IMR-90 (cell line): Measurements from ENCODE around the gene EHMT1. TPM values are rescaled to one million over a fixed set of nuclear protein-coding genes. Genes with fewer than 3 reads are reported as not detected.

Experiments used
- ATAC-seq: fragments of 200-7000 bp; cut with Tn5 transposase; 2 replicates; pipeline ENCODE4 v1.9.1; 2020; ENCODE audit warnings: low read depth, mild to moderate bottlenecking, moderate library complexity
- BruUV-seq: library from RNA; stranded (reverse); fragments of 400-500 nt; replicated peaks from 2 replicates; lab custom pipeline; 2021; lab: Mats Ljungman, UMichigan
- CTCF ChIA-PET: fragments of 300-600 bp; formaldehyde crosslinking; extraction: SDS; loops from one replicate; lab custom pipeline; 2021; ENCODE audit warnings: antibody characterized with exemption; lab: Yijun Ruan, JAX
- POLR2A ChIA-PET: fragments of 300-600 bp; sonication (Branson Sonifier 250); formaldehyde crosslinking; loops from one replicate; lab custom pipeline; 2022; ENCODE audit warnings: antibody characterized with exemption; ENCODE audit not compliant: unreplicated experiment; lab: Charles Lee
- DNase-seq: peaks from one replicate; pipeline ENCODE4 v3.0.0; 2013
- H2AFZ ChIP-seq: replicated peaks from 2 replicates; pipeline ENCODE3; 2013; ENCODE audit warnings: low read length, mild to moderate bottlenecking; ENCODE audit not compliant: poor library complexity
- H2AK5ac ChIP-seq: 2 replicates; pipeline ENCODE4 v1.6.1; 2013; ENCODE audit warnings: low read depth, low read length, inconsistent platforms
- H2AK9ac ChIP-seq: replicated peaks from 2 replicates; pipeline ENCODE3; 2013; ENCODE audit warnings: mild to moderate bottlenecking, low read depth, low read length, moderate library complexity; ENCODE audit not compliant: poor library complexity
- H2BK120ac ChIP-seq: 2 replicates; pipeline ENCODE4 v1.6.1; 2013; ENCODE audit warnings: low read depth, low read length, inconsistent platforms
- H2BK15ac ChIP-seq: 3 replicates; pipeline ENCODE4 v1.6.1; 2013; ENCODE audit warnings: low read depth, low read length, inconsistent platforms
- H2BK20ac ChIP-seq: 2 replicates; pipeline ENCODE4 v1.6.1; 2013; ENCODE audit warnings: low read depth, mild to moderate bottlenecking, inconsistent platforms, low read length, moderate library complexity
- H2BK5ac ChIP-seq: 2 replicates; pipeline ENCODE4 v1.6.1; 2013; ENCODE audit warnings: mild to moderate bottlenecking, low read depth, low read length, inconsistent platforms; ENCODE audit not compliant: poor library complexity, severe bottlenecking
- H3K14ac ChIP-seq: replicated peaks from 2 replicates; pipeline ENCODE4 v1.6.1; 2013; ENCODE audit warnings: low read depth, low read length, inconsistent platforms
- H3K18ac ChIP-seq: 2 replicates; pipeline ENCODE4 v1.6.1; 2013; ENCODE audit warnings: low read depth, low read length, control low read depth
- H3K23ac ChIP-seq: 2 replicates; pipeline ENCODE4 v1.6.1; 2013; ENCODE audit warnings: low read depth, low read length, inconsistent platforms
- H3K27ac ChIP-seq: 2 replicates; pipeline ENCODE4 v1.5.1; 2013; ENCODE audit warnings: mild to moderate bottlenecking, control low read depth, low read length; ENCODE audit not compliant: insufficient read depth
- H3K27me3 ChIP-seq: 2 replicates; pipeline ENCODE4 v1.6.1; 2013; ENCODE audit warnings: low read length; ENCODE audit not compliant: control insufficient read depth, insufficient read depth
- H3K36me3 ChIP-seq: 2 replicates; pipeline ENCODE4 v1.6.1; 2013; ENCODE audit warnings: low read length, mixed read lengths; ENCODE audit not compliant: control insufficient read depth, insufficient read depth
- H3K4ac ChIP-seq: 2 replicates; pipeline ENCODE4 v1.6.1; 2013; ENCODE audit warnings: low read depth, low read length, inconsistent platforms
- H3K4me1 ChIP-seq: 2 replicates; pipeline ENCODE4 v1.6.1; 2013; ENCODE audit warnings: low read length, mixed read lengths; ENCODE audit not compliant: control insufficient read depth, insufficient read depth
- H3K4me2 ChIP-seq: 2 replicates; pipeline ENCODE4 v1.6.1; 2013; ENCODE audit warnings: low read depth, mild to moderate bottlenecking, control low read depth, low read length, moderate library complexity
- H3K4me3 ChIP-seq: 2 replicates; pipeline ENCODE4 v1.5.1; 2013; ENCODE audit warnings: low read depth, mild to moderate bottlenecking, control low read depth, low read length, moderate library complexity; ENCODE audit not compliant: insufficient read depth
- H3K56ac ChIP-seq: 2 replicates; pipeline ENCODE4 v1.6.1; 2013; ENCODE audit warnings: low read length, inconsistent platforms; ENCODE audit not compliant: insufficient read depth; ENCODE audit errors: extremely low read depth
- H3K79me1 ChIP-seq, 2 experiments: 2 replicates each; pipeline ENCODE4 v1.6.1; 2013; ENCODE audit warnings: low read length in 2 of 2, inconsistent platforms in 1 of 2, low read depth in 1 of 2
- H3K9ac ChIP-seq: 2 replicates; pipeline ENCODE4 v1.6.1; 2013; ENCODE audit warnings: low read depth, low read length, control low read depth
- H3K9me1 ChIP-seq: 2 replicates; pipeline ENCODE4 v1.6.1; 2013; ENCODE audit warnings: low read length, inconsistent platforms; ENCODE audit not compliant: insufficient read depth
- H3K9me3 ChIP-seq: 2 replicates; pipeline ENCODE4 v1.6.1; 2013; ENCODE audit warnings: low read length; ENCODE audit not compliant: control insufficient read depth, insufficient read depth
- H4K20me1 ChIP-seq: 2 replicates; pipeline ENCODE4 v1.6.1; 2013; ENCODE audit warnings: low read length, inconsistent platforms; ENCODE audit not compliant: insufficient read depth
- H4K5ac ChIP-seq: 2 replicates; pipeline ENCODE4 v1.6.1; 2013; ENCODE audit warnings: mild to moderate bottlenecking, low read depth, low read length, control low read depth
- H4K8ac ChIP-seq, 2 experiments: 2 replicates each; pipeline ENCODE4 v1.6.1; 2013; ENCODE audit warnings: low read depth in 2 of 2, low read length in 2 of 2, control low read depth in 1 of 2, inconsistent platforms in 1 of 2
- H4K91ac ChIP-seq: 2 replicates; pipeline ENCODE4 v1.6.1; 2013; ENCODE audit warnings: low read depth, low read length, inconsistent platforms; ENCODE audit not compliant: insufficient read depth
- BHLHE40 ChIP-seq: fragments of 150-350 bp; IDR thresholded peaks from 2 replicates; pipeline ENCODE4 v1.6.1; 2016; ENCODE audit warnings: mild to moderate bottlenecking, low read depth, low read length
- CEBPB ChIP-seq: IDR thresholded peaks from 2 replicates; pipeline ENCODE4 v1.6.1; 2012; ENCODE audit warnings: low read depth, low read length, improper control_type of control experiment
- CHD1 ChIP-seq: IDR thresholded peaks from 2 replicates; pipeline ENCODE4 v1.6.1; 2012; ENCODE audit warnings: low read depth, low read length, improper control_type of control experiment
- FOS ChIP-seq: fragments of 150-350 bp; IDR thresholded peaks from 2 replicates; pipeline ENCODE4 v1.6.1; 2016; ENCODE audit warnings: low read depth, low read length
- MAFK ChIP-seq: IDR thresholded peaks from 2 replicates; pipeline ENCODE4 v1.6.1; 2012; ENCODE audit warnings: low read depth, low read length, improper control_type of control experiment
- MAZ ChIP-seq: IDR thresholded peaks from 2 replicates; pipeline ENCODE4 v1.6.1; 2012; ENCODE audit warnings: low read depth, mild to moderate bottlenecking, low read length, improper control_type of control experiment, moderate library complexity, borderline replicate concordance
- NFE2L2 ChIP-seq: fragments of 150-350 bp; IDR thresholded peaks from 2 replicates; pipeline ENCODE4 v1.6.1; 2016; ENCODE audit warnings: low read depth, mild to moderate bottlenecking, low read length
- POLR2A ChIP-seq: IDR thresholded peaks from 2 replicates; pipeline ENCODE4 v1.6.1; 2012; ENCODE audit warnings: mild to moderate bottlenecking, low read depth, low read length
- RAD21 ChIP-seq: IDR thresholded peaks from 2 replicates; pipeline ENCODE4 v1.6.1; 2012; ENCODE audit warnings: low read length, improper control_type of control experiment
- RCOR1 ChIP-seq: IDR thresholded peaks from 2 replicates; pipeline ENCODE4 v1.6.1; 2012; ENCODE audit warnings: mild to moderate bottlenecking, low read length, improper control_type of control experiment; ENCODE audit not compliant: insufficient replicate concordance
- RFX5 ChIP-seq: IDR thresholded peaks from 2 replicates; pipeline ENCODE4 v1.8.0; 2012; ENCODE audit warnings: low read depth, mild to moderate bottlenecking, low read length, moderate library complexity
- SMC3 ChIP-seq: fragments of 150-350 bp; IDR thresholded peaks from 2 replicates; pipeline ENCODE4 v1.6.1; 2016; ENCODE audit warnings: low read depth, mild to moderate bottlenecking, antibody characterized with exemption, low read length, moderate library complexity
- USF2 ChIP-seq: fragments of 150-350 bp; IDR thresholded peaks from 2 replicates; pipeline ENCODE4 v1.6.1; 2017; ENCODE audit warnings: mild to moderate bottlenecking, antibody characterized with exemption, low read length, low read depth
- WGBS, 2 experiments: methylation state at CpG; one replicate each; pipeline versions ENCODE4 v1.1.5 to v1.1.7; 2013; ENCODE audit warnings: missing lambda C conversion rate in 2 of 2; ENCODE audit not compliant: insufficient read length in 1 of 2; ENCODE audit errors: extremely low coverage in 2 of 2; 5-methylcytosine and 5-hydroxymethylcytosine counted together
- dilution Hi-C: fragments of 300-500 bp; cut with HindIII; formaldehyde crosslinking; loops from one replicate; pipeline ENCODE4 v1.14.3; 2018; ENCODE audit warnings: low sequenced_read_pairs; ENCODE audit not compliant: unreplicated experiment
- in situ Hi-C: fragments of 300-500 bp; cut with MboI; formaldehyde crosslinking; loops from 3 replicates; pipeline ENCODE4 v1.14.3; 2019; ENCODE audit warnings: low sequenced_read_pairs, inconsistent platforms, mixed read lengths
- intact Hi-C: fragments of 100-400 bp; cut with micrococcal nuclease; formaldehyde crosslinking; loops from 2 replicates; pipeline ENCODE4 v1.10.0; 2022
- polyA plus RNA-seq, 3 experiments: library from polyadenylated mRNA; depleted of rRNA; stranded (reverse); fragments of >200 nt; gene quantifications; 2 replicates each; pipeline ENCODE4 v1.2.3, GENCODE V29; 2012; ENCODE audit warnings: low replicate concordance in 1 of 3
- total RNA-seq: library from RNA; depleted of rRNA; stranded (reverse); fragments of >200 nt; gene quantifications from 2 replicates; pipeline ENCODE4 v1.2.3, GENCODE V29; 2012
- TF ChIP-seq, protein P1 (sequence below): conservative IDR thresholded peaks from 2 replicates; pipeline ENCODE4 v1.5.1; 2012; ENCODE audit warnings: mild to moderate bottlenecking, low read depth, low read length, improper control_type of control experiment
- TF ChIP-seq, protein P2 (sequence below): fragments of 150-350 bp; IDR thresholded peaks from 2 replicates; pipeline ENCODE4 v1.6.1; 2016; ENCODE audit warnings: low read depth, mild to moderate bottlenecking, low read length, moderate library complexity, borderline replicate concordance

The EHMT1 gene
- total and polyA plus RNA-seq, 2 of the 4 experiments (the other 2 are of a cell fraction), result 32.8 to 35.1 TPM

DNA sequence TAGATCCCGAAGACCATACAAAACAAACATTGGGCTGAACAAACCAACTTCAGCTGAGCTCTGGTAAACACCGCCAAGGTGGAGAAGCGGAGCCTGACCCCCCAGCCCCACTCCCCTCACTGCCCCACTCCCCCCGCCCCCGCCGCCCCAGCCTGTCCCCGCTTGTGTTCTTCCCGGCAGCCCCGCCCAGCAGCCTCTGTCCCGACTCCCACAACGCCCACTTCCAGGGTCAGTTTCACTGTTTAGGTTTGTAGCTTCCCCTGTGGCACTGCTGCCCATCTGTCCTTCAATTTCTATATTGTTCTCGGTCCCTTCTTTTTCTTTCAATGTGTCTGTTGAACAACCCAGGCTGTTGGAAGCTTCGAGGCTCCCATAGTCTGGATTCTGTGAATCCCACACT lies 146.7 kb downstream of the EHMT1 start:
- Histone ChIP-seq H3K18ac (no peak overlapping the region), H2AK9ac (no peak overlapping the region), H2BK120ac (no peak overlapping the region), H4K20me1 (peaks cover 3% of the 10 kb centered on the region; the same call in 1 of the 2 replicates), H2BK5ac (no peak overlapping the region), H3K14ac (no peak overlapping the region), H3K79me1 (peaks cover 6 to 44% of the 10 kb centered on the region in 2 experiments; a peak in 2 of 4 replicates), H4K8ac (no peak overlapping the region), H4K5ac (no peak overlapping the region), H3K9ac (no peak overlapping the region), H2BK20ac (no peak overlapping the region), H3K9me1 (peaks cover 5% of the 10 kb centered on the region), H4K91ac (no peak overlapping the region), H3K9me3 (no peaks in the 10 kb centered on the region; the same call in 1 of the 2 replicates), H3K23ac (no peak overlapping the region), H3K27me3 (no peaks in the 10 kb centered on the region), H2AK5ac (no peak overlapping the region), H3K36me3 (peaks cover 47% of the 10 kb centered on the region), H3K4ac (no peak overlapping the region), H3K56ac (no peak overlapping the region), H2BK15ac (no peak overlapping the region), H3K27ac (no peak overlapping the region), H2AFZ (no peak overlapping the region), H3K4me2 (no peak overlapping the region), H3K4me1 (no peaks in the 10 kb centered on the region), H3K4me3 (no peak overlapping the region)
- in situ Hi-C loops, result no loop called here
- POLR2A ChIA-PET, result no interaction called here
- DNase-seq (no peak), ATAC-seq (no peak)
- CTCF ChIA-PET, result no interaction called here
- TF ChIP-seq CEBPB (no peak), CHD1 (no peak), MAFK (no peak), RFX5 (no peak), MAZ (no peak), NFE2L2 (no peak), FOS (no peak), RAD21 (no peak), SMC3 (no peak), POLR2A (no peak), USF2 (no peak), RCOR1 (no peak), BHLHE40 (no peak)
- TF ChIP-seq, protein P1, sequence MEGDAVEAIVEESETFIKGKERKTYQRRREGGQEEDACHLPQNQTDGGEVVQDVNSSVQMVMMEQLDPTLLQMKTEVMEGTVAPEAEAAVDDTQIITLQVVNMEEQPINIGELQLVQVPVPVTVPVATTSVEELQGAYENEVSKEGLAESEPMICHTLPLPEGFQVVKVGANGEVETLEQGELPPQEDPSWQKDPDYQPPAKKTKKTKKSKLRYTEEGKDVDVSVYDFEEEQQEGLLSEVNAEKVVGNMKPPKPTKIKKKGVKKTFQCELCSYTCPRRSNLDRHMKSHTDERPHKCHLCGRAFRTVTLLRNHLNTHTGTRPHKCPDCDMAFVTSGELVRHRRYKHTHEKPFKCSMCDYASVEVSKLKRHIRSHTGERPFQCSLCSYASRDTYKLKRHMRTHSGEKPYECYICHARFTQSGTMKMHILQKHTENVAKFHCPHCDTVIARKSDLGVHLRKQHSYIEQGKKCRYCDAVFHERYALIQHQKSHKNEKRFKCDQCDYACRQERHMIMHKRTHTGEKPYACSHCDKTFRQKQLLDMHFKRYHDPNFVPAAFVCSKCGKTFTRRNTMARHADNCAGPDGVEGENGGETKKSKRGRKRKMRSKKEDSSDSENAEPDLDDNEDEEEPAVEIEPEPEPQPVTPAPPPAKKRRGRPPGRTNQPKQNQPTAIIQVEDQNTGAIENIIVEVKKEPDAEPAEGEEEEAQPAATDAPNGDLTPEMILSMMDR, result no peak
- TF ChIP-seq, protein P2, sequence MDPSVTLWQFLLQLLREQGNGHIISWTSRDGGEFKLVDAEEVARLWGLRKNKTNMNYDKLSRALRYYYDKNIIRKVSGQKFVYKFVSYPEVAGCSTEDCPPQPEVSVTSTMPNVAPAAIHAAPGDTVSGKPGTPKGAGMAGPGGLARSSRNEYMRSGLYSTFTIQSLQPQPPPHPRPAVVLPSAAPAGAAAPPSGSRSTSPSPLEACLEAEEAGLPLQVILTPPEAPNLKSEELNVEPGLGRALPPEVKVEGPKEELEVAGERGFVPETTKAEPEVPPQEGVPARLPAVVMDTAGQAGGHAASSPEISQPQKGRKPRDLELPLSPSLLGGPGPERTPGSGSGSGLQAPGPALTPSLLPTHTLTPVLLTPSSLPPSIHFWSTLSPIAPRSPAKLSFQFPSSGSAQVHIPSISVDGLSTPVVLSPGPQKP, result no peak
- no CpG with 5 or more reads among the region's 13 CpGs for WGBS, 2 experiments
- intact Hi-C loops, result no loop called here
- dilution Hi-C loops, result no loop called here
- BruUV-seq, result no TSS peak
